Measurements from ENCODE around the gene SHOX. TPM values are rescaled to one million over a fixed set of nuclear protein-coding genes. Genes with fewer than 3 reads are reported as not detected.

SHOX gene
- total RNA-seq, 2 donors from 2014 or later, result 0.21 TPM; not detected in 1

DNA sequence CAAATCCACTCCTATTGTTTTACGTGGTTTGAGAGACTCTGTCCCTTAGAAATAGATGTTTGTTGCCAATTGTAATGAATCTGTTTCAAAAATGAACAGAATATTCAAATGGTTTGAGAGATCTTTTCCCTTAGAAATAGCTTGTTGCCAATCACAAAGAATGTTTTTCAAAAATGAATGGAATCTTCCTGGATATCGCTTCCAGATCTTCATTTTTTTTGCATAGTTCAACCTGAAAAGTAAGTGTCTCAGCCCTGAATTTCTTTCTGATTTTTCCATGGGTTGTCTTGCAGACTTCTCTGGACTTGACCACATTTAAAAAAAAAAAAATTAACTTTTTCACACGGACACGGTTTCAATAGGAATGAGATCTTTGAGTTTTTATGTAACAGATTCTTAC is 22.7 kb downstream of the SHOX start:
- ATAC-seq (ENCODE audit: insufficient number of reproducible peaks, low FRiP score, low read depth) (no peak), DNase-seq (ENCODE audit: low spot score) (no peak)
- Histone ChIP-seq H3K9me3 (no peaks in the 10 kb centered on the region), H3K36me3 (no peaks in the 10 kb centered on the region), H3K27me3 (replicated peaks; ENCODE audit: insufficient read depth) (no peaks in the 10 kb centered on the region), H3K4me1 (ENCODE audit: control insufficient read depth in 1 of 2, low read depth in 2 of 2) (no peaks in the 10 kb centered on the region), H3K4me3 (no peak overlapping the region), H3K27ac (no peak overlapping the region)
- TF ChIP-seq, protein P1, sequence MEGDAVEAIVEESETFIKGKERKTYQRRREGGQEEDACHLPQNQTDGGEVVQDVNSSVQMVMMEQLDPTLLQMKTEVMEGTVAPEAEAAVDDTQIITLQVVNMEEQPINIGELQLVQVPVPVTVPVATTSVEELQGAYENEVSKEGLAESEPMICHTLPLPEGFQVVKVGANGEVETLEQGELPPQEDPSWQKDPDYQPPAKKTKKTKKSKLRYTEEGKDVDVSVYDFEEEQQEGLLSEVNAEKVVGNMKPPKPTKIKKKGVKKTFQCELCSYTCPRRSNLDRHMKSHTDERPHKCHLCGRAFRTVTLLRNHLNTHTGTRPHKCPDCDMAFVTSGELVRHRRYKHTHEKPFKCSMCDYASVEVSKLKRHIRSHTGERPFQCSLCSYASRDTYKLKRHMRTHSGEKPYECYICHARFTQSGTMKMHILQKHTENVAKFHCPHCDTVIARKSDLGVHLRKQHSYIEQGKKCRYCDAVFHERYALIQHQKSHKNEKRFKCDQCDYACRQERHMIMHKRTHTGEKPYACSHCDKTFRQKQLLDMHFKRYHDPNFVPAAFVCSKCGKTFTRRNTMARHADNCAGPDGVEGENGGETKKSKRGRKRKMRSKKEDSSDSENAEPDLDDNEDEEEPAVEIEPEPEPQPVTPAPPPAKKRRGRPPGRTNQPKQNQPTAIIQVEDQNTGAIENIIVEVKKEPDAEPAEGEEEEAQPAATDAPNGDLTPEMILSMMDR (IDR thresholded peaks at IDR 0.05), result no peak

DNA sequence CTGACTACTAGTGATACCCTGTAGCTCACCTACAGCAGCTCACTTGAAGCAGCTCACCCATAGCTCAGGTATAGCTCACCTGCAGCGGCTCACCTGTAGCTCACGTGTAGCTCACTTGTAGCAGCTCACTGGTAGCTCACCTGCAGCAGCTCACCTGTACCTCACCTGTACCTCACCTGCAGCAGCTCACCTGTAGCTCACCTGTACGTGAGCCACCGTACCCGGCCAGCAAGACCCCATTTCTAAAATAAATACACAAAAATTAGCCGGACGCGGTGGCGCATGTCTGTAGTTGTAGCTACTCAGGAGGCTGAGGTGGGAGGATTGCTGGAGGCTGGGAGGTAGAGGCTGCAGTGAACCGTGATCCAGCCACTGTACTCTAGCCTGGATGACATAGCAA is 30.6 kb downstream of the SHOX start:
- no peaks in the 10 kb centered on the region for H3K36me3 ChIP-seq
- H3K27me3 ChIP-seq (replicated peaks; ENCODE audit: insufficient read depth), result no peaks in the 10 kb centered on the region
- no peak for ATAC-seq (ENCODE audit: insufficient number of reproducible peaks, low FRiP score, low read depth)
- no peaks in the 10 kb centered on the region for H3K9me3 ChIP-seq
- no peak for DNase-seq (ENCODE audit: low spot score)
- H3K4me1 ChIP-seq (ENCODE audit: control insufficient read depth in 1 of 2, low read depth in 2 of 2), result no peaks in the 10 kb centered on the region
- TF ChIP-seq, protein P1 (IDR thresholded peaks at IDR 0.05), result no peak
- no peak overlapping the region for H3K27ac ChIP-seq
- H3K4me3 ChIP-seq, result no peak overlapping the region

DNA sequence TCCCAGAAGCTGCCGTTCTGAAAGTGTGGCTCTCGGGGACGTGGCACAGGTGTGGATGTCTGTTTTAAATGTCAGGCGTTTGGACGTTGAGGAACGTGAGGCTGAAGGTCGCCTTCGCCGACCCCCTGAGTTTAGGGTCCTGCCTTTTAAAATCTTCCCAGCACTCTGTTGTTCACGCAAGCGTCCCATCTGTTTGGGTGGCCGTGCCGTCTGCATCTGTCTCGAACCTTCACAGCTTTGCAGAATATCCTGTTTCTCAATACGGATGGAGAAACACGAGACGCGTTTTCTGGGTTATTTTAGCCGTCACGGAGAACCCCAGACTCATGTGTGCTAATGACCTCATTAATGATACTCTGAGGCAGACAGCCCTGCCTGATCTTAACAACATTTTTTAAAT is 31.5 kb downstream of the SHOX start:
- Histone ChIP-seq H3K36me3 (no peaks in the 10 kb centered on the region), H3K4me1 (ENCODE audit: control insufficient read depth in 1 of 2, low read depth in 2 of 2) (no peaks in the 10 kb centered on the region), H3K4me3 (no peak overlapping the region), H3K27ac (no peak overlapping the region), H3K27me3 (replicated peaks; ENCODE audit: insufficient read depth) (no peaks in the 10 kb centered on the region), H3K9me3 (no peaks in the 10 kb centered on the region)
- TF ChIP-seq, protein P1 (IDR thresholded peaks at IDR 0.05), result no peak
- DNase-seq (ENCODE audit: low spot score) (no peak), ATAC-seq (ENCODE audit: insufficient number of reproducible peaks, low FRiP score, low read depth) (no peak)

DNA sequence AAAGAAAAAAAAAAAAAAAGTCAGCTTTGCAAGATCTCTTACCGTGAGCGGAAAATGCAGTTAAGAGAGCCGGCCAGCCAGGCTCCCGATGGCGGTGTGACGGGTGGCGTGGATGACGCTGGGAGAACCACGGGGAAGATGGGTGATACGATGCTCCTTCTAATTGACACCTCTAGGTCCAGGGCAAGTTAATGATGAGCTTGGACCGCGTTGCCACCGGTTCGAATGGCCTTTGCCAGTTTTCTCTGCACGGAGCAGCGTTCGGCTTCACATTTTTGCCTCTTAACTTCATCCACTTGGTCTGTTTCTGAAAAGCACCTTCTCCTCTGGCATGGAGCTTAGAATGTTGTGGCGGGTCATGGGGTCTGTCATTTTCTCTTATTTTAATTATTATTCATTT is 33.2 kb downstream of the SHOX start:
- no peak for DNase-seq (ENCODE audit: low spot score)
- TF ChIP-seq, protein P1 (IDR thresholded peaks at IDR 0.05), result no peak
- Histone ChIP-seq H3K27me3 (replicated peaks; ENCODE audit: insufficient read depth) (no peaks in the 10 kb centered on the region), H3K4me3 (no peak overlapping the region), H3K4me1 (ENCODE audit: control insufficient read depth in 1 of 2, low read depth in 2 of 2) (no peaks in the 10 kb centered on the region), H3K9me3 (no peaks in the 10 kb centered on the region), H3K27ac (no peak overlapping the region), H3K36me3 (no peaks in the 10 kb centered on the region)
- ATAC-seq (ENCODE audit: insufficient number of reproducible peaks, low FRiP score, low read depth), result no peak

DNA sequence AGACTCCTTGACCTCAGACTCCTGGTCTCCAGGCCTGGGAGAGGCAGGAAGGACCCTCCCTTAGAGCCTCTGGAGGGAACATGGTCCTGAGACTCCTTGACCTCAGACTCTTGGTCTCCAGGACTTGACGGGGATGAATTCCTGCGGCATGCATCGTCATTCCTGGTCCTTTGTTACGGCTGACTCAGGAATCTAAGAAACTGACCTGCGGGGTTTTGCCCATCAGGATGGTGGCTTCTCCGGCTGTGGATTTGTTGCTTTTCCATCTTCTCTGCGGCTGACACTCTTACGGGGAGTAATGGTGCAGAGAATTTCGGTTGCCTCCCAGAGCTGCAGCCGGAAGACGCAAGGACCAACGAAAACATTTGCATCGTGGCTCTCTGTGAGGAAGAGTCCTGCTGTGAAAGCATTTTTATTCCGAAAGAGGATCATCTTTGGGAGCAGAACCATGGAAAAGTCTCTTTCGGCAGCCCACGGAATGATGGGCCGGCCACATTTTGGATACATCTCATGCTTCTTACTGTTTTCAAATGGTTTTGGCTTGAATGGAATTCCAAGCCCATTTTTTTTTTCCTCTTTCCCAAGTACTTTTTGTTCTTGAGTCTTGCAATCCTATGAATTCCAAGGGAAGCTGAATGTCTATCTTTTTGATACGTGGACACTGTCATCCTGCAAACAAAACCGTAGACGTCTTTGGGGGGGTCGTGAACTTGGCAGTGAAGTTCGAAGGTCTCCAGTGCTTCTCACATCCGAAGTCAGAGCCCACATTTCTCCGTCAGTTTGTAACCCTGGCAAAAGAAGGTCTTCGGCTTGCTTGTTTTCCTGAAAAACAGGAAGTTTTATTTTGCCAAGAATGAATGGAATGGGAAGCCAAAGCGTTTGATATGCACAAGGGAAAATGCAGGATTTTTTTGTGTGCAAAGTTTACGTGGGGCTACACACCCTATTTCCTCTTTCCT is 36.5 kb downstream of the SHOX start:
- TF ChIP-seq, protein P1 (IDR thresholded peaks at IDR 0.05), result no peak
- Histone ChIP-seq H3K36me3 (no peaks in the 10 kb centered on the region), H3K4me1 (ENCODE audit: control insufficient read depth in 1 of 2, low read depth in 2 of 2) (no peaks in the 10 kb centered on the region), H3K27me3 (replicated peaks; ENCODE audit: insufficient read depth) (no peaks in the 10 kb centered on the region), H3K4me3 (peak overlapping the region; percentile 52), H3K27ac (no peak overlapping the region), H3K9me3 (no peaks in the 10 kb centered on the region)
- ATAC-seq (ENCODE audit: insufficient number of reproducible peaks, low FRiP score, low read depth) (no peak), DNase-seq (ENCODE audit: low spot score) (no peak)
